Measurements from ENCODE around the gene UBE2U.

Gene UBE2U

DNA sequence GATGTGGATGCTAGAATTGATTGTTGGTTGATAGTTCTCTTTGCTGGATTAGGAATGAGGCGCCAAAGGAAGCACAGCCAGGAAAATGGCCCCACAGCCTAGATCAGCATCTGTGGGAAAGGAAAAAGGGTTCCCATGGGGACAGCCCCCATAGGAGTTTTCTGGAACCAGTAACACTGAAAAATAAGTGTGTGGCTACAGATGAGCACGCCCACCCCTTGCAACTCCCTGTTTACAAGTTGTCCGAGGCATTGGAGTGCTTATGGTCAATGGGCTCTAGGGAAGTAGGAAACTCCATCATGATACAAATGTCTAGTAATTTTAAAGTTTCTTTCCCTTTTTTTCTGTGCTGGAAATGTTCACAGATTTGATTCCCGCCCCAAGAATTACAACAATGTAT is 23.8 kb upstream of the UBE2U start:
- Histone ChIP-seq H3K36me3 (ENCODE audit: low read depth) (no peaks in the 10 kb centered on the region), H3K27ac (ENCODE audit: poor library complexity, severe bottlenecking) (no peak overlapping the region), H3K4me3 (ENCODE audit: severe bottlenecking) (no peak overlapping the region), H3K27me3 (ENCODE audit: insufficient read depth, poor library complexity, severe bottlenecking) (no peaks in the 10 kb centered on the region), H3K4me1 (ENCODE audit: insufficient read depth, poor library complexity, severe bottlenecking) (peaks cover 5% of the 10 kb centered on the region), H3K9me3 (ENCODE audit: severe bottlenecking) (no peaks in the 10 kb centered on the region)
- no peak for ATAC-seq (ENCODE audit: low read depth)
- no peak for TF ChIP-seq CTCF (IDR thresholded peaks at IDR 0.05; ENCODE audit: poor library complexity, severe bottlenecking)
- DNase-seq (ENCODE audit: low spot score), result no peak

GRCh38 chr1:64182207-64182606 is 21.2 kb upstream of the UBE2U start:
- TF ChIP-seq CTCF (IDR thresholded peaks at IDR 0.05; ENCODE audit: poor library complexity, severe bottlenecking), result no peak
- H3K36me3 ChIP-seq (ENCODE audit: low read depth), result no peaks in the 10 kb centered on the region
- ATAC-seq (ENCODE audit: low read depth), result no peak
- no peaks in the 10 kb centered on the region for H3K27me3 ChIP-seq (ENCODE audit: insufficient read depth, poor library complexity, severe bottlenecking)
- H3K4me3 ChIP-seq (ENCODE audit: severe bottlenecking), result no peak overlapping the region
- no peak for DNase-seq (ENCODE audit: low spot score)
- H3K9me3 ChIP-seq (ENCODE audit: severe bottlenecking), result no peaks in the 10 kb centered on the region
- peaks cover 5% of the 10 kb centered on the region for H3K4me1 ChIP-seq (ENCODE audit: insufficient read depth, poor library complexity, severe bottlenecking)
- H3K27ac ChIP-seq (ENCODE audit: poor library complexity, severe bottlenecking), result no peak overlapping the region

GRCh38 chr1:64183395-64184002 is 19.9 kb upstream of the UBE2U start:
- H3K36me3 ChIP-seq (ENCODE audit: low read depth), result no peaks in the 10 kb centered on the region
- no peaks in the 10 kb centered on the region for H3K9me3 ChIP-seq (ENCODE audit: severe bottlenecking)
- H3K4me1 ChIP-seq (ENCODE audit: insufficient read depth, poor library complexity, severe bottlenecking), result peaks cover 5% of the 10 kb centered on the region
- DNase-seq (ENCODE audit: low spot score), result no peak
- H3K27ac ChIP-seq (ENCODE audit: poor library complexity, severe bottlenecking), result peak overlapping the region; percentile 0
- no peak for TF ChIP-seq CTCF (IDR thresholded peaks at IDR 0.05; ENCODE audit: poor library complexity, severe bottlenecking)
- H3K4me3 ChIP-seq (ENCODE audit: severe bottlenecking), result no peak overlapping the region
- no peaks in the 10 kb centered on the region for H3K27me3 ChIP-seq (ENCODE audit: insufficient read depth, poor library complexity, severe bottlenecking)
- ATAC-seq (ENCODE audit: low read depth), result no peak

GRCh38 chr1:64184003-64184440 is 19.4 kb upstream of the UBE2U start:
- H3K27me3 ChIP-seq (ENCODE audit: insufficient read depth, poor library complexity, severe bottlenecking), result no peaks in the 10 kb centered on the region
- no peak overlapping the region for H3K4me3 ChIP-seq (ENCODE audit: severe bottlenecking)
- no peak for DNase-seq (ENCODE audit: low spot score)
- peak; percentile 94 for ATAC-seq (ENCODE audit: low read depth)
- H3K36me3 ChIP-seq (ENCODE audit: low read depth), result no peaks in the 10 kb centered on the region
- peaks cover 5% of the 10 kb centered on the region for H3K4me1 ChIP-seq (ENCODE audit: insufficient read depth, poor library complexity, severe bottlenecking)
- TF ChIP-seq CTCF (IDR thresholded peaks at IDR 0.05; ENCODE audit: poor library complexity, severe bottlenecking), result no peak
- H3K9me3 ChIP-seq (ENCODE audit: severe bottlenecking), result no peaks in the 10 kb centered on the region
- peak overlapping the region; percentile 0 for H3K27ac ChIP-seq (ENCODE audit: poor library complexity, severe bottlenecking)

- no peak overlapping the region for H3K4me3 ChIP-seq (ENCODE audit: severe bottlenecking)
- H3K36me3 ChIP-seq (ENCODE audit: low read depth), result no peaks in the 10 kb centered on the region
- H3K9me3 ChIP-seq (ENCODE audit: severe bottlenecking), result no peaks in the 10 kb centered on the region
- ATAC-seq (ENCODE audit: low read depth) (no peak), DNase-seq (ENCODE audit: low spot score) (no peak)
- no peak overlapping the region for H3K27ac ChIP-seq (ENCODE audit: poor library complexity, severe bottlenecking)
- peaks cover 5% of the 10 kb centered on the region for H3K4me1 ChIP-seq (ENCODE audit: insufficient read depth, poor library complexity, severe bottlenecking)
- TF ChIP-seq CTCF (IDR thresholded peaks at IDR 0.05; ENCODE audit: poor library complexity, severe bottlenecking), result no peak
- H3K27me3 ChIP-seq (ENCODE audit: insufficient read depth, poor library complexity, severe bottlenecking), result no peaks in the 10 kb centered on the region
Observed at GRCh38 chr1:64186138-64186897, 17.1 kb upstream of the UBE2U start.

Measured in RWPE2 (cell line).